ENCODE results near the gene MRPS9.

The MRPS9 gene

DNA sequence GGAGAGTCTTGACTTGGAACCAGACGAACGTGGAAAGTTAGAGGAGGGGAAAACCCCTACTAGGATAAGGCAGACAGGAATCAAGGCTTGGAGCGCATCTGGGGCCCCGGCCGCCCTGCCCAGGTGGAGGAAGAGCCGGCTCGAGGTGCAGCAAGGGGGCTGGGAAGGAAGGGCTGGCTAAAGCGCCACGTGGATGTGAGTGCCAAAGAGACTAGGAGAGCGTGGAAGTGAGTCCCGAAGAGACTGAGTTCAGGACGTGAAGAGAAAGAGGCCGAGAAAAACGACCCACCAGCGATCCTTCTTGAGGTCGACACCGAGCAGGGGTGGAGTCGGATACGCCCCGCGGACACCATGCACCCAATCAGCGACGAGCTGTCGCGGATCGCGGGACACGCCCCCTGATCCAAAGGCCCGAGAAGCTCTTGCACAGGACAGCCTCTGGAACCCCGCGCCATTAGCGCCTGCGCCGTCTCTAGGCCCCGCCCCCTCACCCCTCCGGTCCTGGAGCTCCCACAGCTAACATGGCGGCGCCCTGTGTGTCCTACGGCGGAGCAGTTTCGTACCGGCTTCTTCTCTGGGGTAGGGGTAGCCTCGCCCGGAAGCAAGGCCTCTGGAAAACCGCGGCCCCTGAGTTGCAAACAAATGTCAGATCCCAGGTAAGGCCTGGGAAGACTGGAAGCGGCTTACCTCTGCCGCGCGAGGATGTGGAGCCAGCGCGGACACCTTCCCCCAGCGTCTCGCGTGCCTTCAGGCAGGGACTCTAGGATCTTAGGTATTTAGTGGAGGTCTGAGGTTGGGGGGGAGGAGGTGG lies at the start of gene MRPS9:
Gene MRPS9, plus strand, starts transcription at position 498 of the 811 bp plus-strand sequence. Its CDS starts 24 bp downstream, at position 522.
- DNase-seq (ENCODE audit: low read depth in 2 of 2) = peak; percentile 94 to 97

DNA sequence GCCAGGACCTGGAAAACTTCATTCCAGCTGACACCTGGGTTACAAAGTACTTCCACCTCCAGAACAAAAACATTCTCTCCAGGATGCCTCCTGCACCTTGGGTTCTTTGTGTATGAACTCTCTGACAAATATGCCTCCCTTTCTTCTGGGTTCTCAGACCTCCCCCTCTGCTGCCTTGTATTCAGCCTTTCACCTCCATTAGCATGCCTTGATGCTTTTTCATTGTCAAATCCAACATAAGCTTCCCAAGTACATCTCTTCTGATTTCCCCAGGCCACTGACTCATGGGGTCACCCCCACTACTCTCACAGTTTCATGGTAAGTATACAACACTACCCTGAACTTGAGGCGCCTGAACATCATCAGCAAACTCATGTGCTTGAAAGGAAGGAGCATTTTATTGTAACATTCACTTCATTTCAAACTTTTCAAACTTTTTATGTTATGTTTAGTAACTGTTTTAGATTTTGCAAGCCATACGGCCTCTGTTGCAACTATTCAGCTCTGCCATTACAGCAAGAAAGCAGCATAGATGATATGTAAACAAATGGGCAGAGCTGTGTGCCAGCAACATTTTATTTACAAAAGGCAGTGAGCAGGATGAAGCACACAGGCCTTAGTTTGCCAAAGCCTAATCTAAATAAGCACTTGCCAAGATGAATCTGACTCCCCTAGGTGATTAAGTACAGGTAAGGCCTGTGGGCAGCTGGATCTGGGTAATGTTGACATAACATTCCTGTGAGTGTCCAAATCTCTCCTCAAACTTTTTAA lies 32.5 kb upstream of the MRPS9 start:
- DNase-seq (ENCODE audit: low read depth in 2 of 2) = no peak

DNA sequence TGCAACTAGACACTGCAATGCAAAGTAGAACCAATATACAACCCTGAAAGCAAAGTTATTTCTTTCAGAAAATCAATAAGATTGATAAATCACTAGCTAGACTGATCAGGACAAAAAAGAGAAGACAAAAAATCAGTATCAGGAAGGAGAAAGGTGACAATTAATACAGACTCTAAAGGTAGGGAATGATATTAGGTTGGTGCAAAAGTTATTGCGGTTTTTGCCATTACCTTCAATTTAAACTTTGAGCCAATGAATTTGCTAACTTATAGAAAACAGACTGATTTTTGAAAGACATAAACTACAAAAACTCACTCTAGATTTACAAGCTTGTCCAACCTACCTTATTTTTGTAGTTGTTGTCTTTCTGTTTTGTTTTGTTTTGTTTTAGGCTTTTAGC lies 30.5 kb upstream of the MRPS9 start:
- DNase-seq (ENCODE audit: low read depth in 2 of 2) = no peak

DNA sequence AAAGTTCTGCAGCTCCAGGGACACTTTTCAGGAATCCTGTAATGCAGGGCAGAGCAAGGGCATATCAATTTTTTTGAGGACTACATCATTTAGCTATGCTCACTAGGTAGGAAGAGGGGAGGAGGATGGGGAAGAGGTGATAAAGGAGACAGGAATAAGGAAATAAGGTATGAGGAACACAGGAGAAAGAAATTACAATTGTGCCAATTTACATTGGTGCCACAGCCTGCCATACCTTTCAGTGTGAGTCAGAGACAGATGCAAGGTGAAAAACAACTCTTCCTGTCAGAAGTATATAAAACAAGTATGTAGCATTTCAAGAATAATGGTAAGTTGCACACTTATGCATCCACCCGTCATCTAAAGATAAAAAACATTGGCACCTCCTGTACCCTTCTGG lies 5.4 kb upstream of the MRPS9 start:
- no peak for DNase-seq (ENCODE audit: low read depth in 2 of 2)

DNA sequence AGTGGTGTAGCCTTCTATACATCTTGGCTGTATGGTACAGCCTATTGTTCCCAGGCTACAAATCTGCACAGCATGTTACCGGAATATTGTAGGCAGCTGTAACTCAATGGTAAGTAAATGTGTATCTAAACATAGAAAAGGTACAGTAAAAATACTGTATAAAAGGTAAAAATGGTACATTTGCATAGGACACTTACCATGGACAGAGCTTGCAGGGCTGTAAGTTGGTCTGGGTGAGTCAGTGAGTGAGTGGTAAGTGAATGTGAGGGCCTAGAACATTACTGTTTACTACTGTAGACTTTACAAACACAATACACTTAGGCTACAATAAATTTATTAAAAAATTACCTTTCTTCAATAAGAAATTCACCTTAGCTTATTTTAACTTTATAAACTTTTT lies 3.7 kb upstream of the MRPS9 start:
- DNase-seq (ENCODE audit: low read depth in 2 of 2) = no peak

DNA sequence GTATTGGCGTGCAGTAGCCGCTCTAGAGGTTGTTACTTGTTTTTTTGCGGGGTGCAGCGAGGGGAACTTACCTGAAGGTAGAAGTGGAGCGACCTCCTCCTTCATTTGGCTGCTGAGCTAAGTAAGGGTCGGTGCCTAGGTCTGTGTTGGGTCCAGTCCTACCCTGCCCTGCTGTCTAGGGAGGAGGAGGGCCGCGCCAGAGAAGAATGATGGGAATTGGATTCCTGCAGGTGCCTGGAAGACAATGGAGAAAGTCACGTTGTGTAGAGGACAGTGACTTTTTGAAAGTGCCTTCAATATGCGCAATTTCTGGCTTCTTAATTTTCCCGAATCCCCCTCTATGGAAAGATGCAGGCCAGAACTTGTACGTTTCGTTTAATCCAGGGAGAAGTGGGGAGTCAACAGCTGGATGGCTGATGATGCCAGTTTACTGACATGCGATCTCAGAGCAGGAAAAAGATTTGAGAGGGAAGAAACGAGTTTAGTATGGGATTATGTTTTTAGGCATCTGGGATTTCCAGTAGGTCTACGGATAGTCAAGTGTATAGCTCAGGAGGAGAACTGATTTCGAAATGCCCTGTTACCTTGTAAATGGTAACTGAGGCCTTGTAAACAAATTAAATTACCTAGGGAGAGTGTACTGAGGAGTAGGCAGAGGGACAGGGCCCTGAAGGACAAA lies 653 bp downstream of the MRPS9 start:
- no peak for DNase-seq (ENCODE audit: low read depth in 2 of 2)

DNA sequence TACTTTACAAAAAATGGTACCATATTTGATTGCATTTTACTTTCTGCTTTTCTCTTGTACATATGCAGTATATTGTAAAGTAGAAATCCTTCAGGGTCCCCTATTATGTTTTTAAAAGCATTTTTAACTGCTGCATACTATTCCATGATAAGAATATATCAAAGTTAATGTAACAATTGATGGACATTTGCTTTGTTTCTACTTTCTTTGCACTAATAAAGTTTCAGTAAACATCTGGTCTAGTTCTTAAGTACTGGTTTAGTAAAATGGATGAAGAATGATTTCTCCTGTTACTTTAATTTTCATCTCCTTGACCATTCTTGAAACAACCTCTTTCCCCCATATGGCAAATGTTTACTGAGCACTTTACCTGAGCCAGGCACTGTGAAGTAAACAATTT lies 1.7 kb downstream of the MRPS9 start:
- DNase-seq (ENCODE audit: low read depth in 2 of 2) = no peak

DNA sequence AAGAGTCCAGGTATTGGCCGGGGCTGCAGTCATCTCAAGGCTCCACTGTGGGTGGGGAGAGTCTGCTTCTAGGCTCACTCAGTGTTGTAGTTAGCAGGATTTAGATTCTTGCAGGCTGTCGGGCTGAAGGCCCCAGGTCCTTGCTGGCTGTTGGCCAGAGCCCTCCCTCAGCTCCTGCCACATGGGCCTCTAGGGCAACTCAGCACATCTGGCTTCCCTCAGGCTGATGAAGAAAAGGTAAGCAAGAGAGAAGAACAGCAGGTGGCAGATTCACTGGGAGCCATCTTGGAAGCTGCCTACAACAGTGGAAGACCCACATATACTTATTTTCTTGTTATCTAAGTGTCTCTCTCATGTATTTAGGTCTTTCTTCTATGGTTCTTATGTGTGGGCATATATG lies 4.3 kb downstream of the MRPS9 start:
- DNase-seq (ENCODE audit: low read depth in 2 of 2) = no peak

DNA sequence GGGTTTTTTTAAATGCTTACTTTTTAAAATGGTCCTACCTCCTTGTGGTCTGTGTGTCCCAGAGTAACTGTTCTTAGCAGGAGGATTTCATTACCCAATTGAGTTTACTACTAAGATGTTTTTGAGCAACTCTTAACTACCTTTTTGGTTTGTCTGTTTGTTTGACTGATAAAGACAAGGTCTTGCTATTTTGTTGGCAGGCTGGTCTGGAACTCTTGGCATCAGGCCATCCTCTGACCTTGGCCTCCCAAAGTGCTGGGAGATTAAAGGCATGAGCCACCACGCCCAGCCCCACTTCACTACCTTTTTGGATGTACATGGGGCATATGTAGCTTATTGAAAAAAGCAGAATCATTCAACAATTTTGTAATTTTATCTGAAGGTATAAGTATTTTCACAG lies 14.9 kb downstream of the MRPS9 start:
- no peak for DNase-seq (ENCODE audit: low read depth in 2 of 2)

DNA sequence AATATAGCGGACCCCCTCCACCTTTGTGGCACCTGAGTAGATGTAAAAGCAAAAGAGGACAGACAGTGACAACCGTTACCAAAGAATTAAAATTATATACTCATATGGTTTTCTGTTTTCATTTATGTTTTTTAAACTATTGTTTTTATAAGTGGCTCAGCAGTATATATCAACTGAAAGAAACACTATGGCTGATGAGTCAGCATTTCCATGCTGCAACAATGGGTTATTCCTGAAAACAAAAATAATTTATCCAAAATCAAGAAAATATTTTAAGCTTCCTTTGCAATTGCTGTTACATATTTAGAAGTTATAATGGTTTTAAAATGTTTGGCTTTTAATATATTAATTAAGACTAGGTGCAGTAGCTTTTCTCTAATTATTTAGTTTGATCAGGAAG lies 17.7 kb downstream of the MRPS9 start:
- DNase-seq (ENCODE audit: low read depth in 2 of 2) = no peak

DNA sequence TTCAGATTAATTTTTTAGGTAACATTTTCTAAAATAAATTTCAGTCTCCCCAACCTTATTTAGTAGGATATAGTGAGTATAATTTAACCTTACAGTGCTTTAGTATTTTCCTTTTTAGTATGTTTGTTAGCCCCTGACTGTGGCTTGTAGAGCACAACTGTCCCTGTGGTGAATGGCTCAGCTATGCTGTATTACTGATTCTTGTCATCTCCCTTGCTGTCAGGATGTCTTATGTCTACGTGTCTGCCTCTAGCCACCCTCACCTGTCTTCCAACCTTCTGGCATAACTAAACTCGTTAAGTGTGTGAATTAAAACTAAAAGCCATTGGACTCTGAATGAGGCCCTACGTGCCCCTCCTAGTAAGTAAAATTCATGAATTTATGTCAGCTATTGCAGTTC lies 18.4 kb downstream of the MRPS9 start:
- no peak for DNase-seq (ENCODE audit: low read depth in 2 of 2)

DNA sequence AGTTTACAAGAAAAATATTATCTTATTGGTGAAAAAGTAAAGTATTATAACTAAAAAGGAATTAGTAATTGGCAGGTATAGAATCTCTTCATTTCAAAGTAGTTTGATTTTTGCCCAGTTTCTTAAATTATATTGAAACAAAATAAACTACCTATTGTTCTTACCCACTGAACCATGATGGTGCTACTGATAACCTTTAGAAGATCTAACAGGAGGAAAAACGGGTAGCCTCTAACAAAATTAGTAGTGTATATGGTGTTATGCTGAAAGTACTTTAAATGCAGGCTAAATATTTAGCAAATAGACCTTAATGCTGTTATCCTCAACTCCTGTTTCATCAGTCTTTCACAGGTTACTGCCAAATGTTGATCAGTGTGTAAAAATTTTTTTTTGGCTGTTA lies 19.1 kb downstream of the MRPS9 start:
- no peak for DNase-seq (ENCODE audit: low read depth in 2 of 2)

DNA sequence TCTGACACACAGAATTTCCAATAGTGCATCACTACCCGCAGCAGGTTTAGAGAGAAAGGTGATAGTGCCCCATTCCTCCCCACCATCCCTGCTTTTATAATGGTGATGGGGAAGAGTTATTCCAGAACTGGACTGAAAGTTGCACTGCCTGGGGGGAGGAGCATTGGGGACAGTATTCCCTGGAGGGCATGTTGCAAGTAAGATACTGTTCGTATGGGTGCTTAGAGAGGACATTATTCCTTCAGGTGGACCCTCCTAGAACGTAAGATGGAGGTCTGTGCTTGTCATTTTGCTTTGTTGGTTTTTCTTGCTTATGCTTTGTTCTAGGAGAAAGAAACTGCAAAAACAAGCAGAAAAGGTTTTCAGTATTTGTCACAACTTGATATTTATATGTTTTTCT lies 23.7 kb downstream of the MRPS9 start:
- DNase-seq (ENCODE audit: low read depth in 2 of 2) = no peak

DNA sequence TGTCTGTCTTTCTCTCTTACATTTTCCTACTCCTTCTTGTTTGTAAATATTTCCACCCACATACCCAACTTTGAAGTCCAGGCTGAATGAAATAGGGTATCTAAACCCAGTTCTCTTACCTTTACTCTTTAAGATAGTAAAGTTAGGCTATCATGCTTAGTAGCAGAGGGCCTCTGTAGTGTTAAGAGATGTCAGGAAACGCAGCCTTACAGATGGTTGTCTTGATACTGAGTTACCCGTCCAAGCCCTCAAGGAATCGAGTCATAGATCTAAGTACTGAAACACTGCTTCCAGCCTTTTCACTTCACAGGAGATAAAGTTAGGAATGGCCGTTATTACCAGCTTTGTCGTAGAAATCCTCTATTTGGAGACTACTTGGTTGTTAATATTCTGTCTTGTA lies 24.3 kb downstream of the MRPS9 start:
- DNase-seq (ENCODE audit: low read depth in 2 of 2) = no peak

DNA sequence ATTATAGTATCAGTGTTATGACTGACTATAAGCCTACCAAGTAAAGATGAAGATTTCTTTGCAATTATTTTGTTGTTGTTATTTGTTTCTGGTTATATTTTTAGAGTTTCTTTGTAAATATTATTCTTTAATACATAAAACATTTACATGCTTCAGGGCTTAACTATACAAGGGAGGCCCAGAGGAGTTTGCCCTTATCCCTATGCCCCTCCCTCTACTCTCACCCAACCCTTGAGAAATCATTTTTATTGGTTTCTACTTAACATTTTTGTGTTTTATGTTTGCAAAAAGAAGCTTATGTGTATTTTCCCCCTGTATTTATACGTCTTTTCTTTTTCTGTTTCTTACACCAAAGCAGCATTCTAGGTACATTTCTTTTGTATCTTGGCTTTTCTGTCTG lies 30.5 kb downstream of the MRPS9 start:
- DNase-seq (ENCODE audit: low read depth in 2 of 2) = no peak

DNA sequence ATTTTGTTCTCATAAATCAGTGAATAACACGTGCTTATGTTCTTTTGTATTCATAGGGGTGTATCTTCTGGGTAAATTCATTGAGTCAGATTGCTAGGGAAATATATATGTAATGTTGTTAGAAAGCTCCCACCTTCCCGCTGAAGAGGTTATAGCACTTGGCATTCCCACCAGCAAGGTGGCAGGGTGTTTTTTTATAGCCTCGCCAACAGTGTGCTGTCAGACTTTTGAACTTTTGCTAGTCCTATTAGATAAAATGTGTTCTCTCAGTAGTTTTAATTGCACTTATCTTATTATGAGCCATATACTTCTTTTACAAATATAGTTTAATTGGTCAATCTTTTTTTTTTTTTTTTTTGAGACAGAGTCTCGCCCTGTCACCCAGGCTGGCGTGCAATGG lies 31.0 kb downstream of the MRPS9 start:
- DNase-seq (ENCODE audit: low read depth in 2 of 2) = no peak

DNA sequence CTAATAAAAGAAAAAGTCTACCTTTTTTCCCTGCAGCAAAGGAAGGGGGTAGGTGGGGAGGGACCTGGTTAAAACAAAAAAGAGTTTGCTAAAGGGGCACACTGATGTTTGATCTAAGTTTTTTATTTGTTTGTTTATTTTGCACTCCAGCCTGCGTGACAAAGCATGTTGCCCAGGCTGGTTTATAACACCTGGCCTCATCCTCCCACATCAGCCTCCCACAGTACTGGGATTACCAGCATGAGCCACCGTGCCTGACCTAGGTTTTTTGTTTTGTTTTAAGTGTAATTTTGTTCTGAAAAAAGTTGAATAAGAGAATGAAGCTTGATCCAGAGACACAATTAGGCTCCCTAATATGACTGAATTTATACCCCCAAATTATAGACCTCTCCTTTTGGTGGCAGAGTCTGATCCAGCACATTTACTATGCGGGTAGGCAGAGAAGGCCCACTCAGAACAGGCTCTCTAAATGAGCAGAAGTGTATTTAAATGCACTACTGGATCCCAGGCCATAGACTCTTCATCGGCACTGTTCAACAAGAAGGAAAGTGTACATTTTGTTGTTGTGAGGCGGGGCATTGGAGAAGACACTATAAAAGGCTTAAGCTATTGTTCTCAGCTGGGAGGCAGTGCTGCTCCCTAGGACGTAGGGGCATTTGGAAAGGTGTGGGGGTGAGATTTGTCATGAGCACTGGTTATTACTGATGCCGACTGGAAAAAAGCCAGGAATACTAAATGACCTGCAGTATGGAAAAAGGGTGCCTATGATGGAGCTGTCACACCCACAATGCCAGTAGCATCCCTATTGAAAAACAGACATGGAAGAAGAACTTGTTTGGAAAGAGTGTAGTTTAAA lies 32.4 kb downstream of the MRPS9 start:
- no peak for DNase-seq (ENCODE audit: low read depth in 2 of 2)

DNA sequence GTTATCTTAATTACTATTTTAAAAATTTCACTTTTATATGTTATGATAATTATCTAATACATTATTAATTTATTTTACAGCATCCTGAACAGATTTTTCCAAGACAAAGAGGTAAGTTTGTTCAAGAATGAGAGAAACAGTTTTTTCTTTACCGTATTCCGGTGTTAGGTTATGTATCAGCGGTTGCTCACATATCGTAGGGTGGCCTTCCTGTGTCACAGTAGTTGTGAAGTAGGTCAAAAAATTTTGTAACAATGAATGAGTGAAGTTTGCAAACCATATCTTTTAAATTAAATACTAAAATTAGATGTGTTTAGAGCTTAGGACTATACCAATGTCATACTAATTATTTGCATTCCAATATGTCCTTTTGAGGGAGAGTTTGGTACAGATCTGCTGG lies 33.5 kb downstream of the MRPS9 start:
- no peak for DNase-seq (ENCODE audit: low read depth in 2 of 2)

DNA sequence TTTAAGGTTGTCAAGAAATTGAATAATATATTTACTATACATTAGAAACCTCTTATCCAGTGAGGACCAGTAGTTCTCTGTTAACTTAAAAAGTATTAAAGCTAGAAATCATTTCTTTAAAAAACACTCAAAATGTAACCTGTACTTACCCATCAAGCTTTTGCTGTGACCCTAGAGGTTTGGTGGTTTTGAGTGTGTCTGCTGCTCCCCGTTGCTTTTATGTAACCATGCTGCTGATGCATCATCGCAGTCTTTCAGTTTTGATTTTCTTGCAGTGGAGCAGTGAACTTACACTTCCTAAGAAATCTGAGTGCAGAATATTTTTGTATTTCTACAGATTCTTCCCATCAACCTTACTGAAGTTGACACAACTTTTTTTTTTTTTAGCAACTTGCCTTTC lies 34.2 kb downstream of the MRPS9 start:
- no peak for DNase-seq (ENCODE audit: low read depth in 2 of 2)

DNA sequence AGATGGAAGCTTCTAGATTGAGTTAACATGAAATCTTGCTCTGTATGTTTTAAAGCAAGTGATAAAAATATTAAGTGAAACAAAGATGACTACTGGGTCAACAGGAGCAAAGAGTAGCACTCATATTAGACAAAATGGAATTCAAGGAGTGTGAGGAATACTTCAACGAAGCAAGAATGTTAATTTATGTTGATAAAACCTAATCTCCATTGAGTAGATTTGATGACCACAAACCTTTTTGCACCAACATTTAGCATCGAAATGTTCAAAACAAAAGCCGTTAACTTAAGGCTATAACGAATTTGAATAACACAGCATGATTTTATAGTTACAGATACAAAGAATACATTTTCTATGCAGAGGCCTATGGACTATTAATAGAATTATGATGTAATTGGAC lies 35.7 kb downstream of the MRPS9 start:
- DNase-seq (ENCODE audit: low read depth in 2 of 2) = no peak

DNA sequence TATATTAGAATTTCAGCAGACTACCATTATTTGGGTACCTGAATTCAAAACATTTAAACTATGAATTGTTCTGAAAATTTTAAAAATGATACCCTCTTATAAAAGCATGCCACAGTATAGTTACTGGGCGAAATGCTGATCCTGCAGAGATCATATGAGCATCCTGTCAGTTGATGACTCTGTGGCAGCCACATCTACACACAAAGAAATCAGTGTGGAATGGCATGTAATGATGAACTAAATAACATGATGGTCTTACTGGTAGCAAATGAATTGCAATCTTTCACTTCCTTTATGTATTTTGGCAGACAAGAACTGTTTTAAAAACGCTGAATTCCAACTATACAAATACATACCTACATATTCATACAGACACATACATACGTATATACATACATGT lies 38.3 kb downstream of the MRPS9 start:
- no peak for DNase-seq (ENCODE audit: low read depth in 2 of 2)

All from stimulated activated CD8-positive, alpha-beta memory T cell treated with anti-CD3 and anti-CD28 coated beads, Interleukin-15, amount 100 ng/mL, for 4 hours (primary cell).